Spleen (tissue), 11 donors: ENCODE measurements around the gene CRYBG1. TPM values are rescaled to one million over a fixed set of nuclear protein-coding genes. Genes with fewer than 3 reads are reported as not detected.
"Not testable (repeated sequence)": the region's sequence is repeated elsewhere in the genome, so short reads cannot be mapped to it uniquely, and the experiment has no call there.

ENCODE experiments used
- DNase-seq: peaks from one replicate; pipeline ENCODE4 v3.0.0-alpha.2; 2020
- H3K27ac ChIP-seq, 8 donors: fragments of 200-600 bp; sonication (generic) in 7 of 8; 1 replicate in 4 of 8; 2 replicates in 4 of 8; pipeline versions ENCODE4 v1.5.0 to v1.8.0; 2016 to 2021; ENCODE audit warnings: inconsistent platforms in 4 of 8, mild to moderate bottlenecking in 4 of 8, moderate library complexity in 1 of 8
- H3K27me3 ChIP-seq, 7 donors: fragments of 200-600 bp; sonication (generic) in 6 of 7; replicated peaks in 1 of 7; 1 replicate in 4 of 7; 2 replicates in 3 of 7; pipeline versions ENCODE4 v1.5.0 to v1.8.0; 2016 to 2021; ENCODE audit warnings: inconsistent platforms in 3 of 7, mild to moderate bottlenecking in 1 of 7
- H3K36me3 ChIP-seq, 6 donors: fragments of 200-600 bp; sonication (generic) in 5 of 6; 1 replicate in 4 of 6; 2 replicates in 2 of 6; pipeline versions ENCODE4 v1.5.0 to v1.8.0; 2016 to 2021; ENCODE audit warnings: inconsistent platforms in 2 of 6
- H3K4me1 ChIP-seq, 6 donors: fragments of 200-600 bp; sonication (generic) in 5 of 6; 1 replicate in 3 of 6; 2 replicates in 3 of 6; pipeline versions ENCODE4 v1.5.0 to v1.8.0; 2016 to 2021; ENCODE audit warnings: inconsistent platforms in 3 of 6
- H3K4me3 ChIP-seq, 8 donors: fragments of 200-600 bp; sonication (generic) in 7 of 8; 1 replicate in 4 of 8; 2 replicates in 4 of 8; pipeline versions ENCODE4 v1.5.0 to v1.8.0; 2016 to 2021; ENCODE audit warnings: inconsistent platforms in 4 of 8, mild to moderate bottlenecking in 4 of 8, moderate library complexity in 2 of 8
- H3K9me3 ChIP-seq, 8 donors: fragments of 200-600 bp; sonication (generic) in 7 of 8; 1 replicate in 4 of 8; 2 replicates in 4 of 8; pipeline versions ENCODE4 v1.5.0 to v1.8.0; 2016 to 2021; ENCODE audit warnings: inconsistent platforms in 4 of 8
- CTCF ChIP-seq, 11 experiments: fragments of 200-600 bp in 7 of 11; fragments of 450-650 bp in 4 of 11; sonication (generic) in 4 of 11; IDR thresholded peaks in 8 of 11; conservative IDR thresholded peaks in 3 of 11; 1 replicate in 7 of 11; 2 replicates in 4 of 11; pipeline versions ENCODE4 v1.4.0 to v1.8.0; 2016 to 2021; ENCODE audit warnings: antibody characterized with exemption in 11 of 11, inconsistent platforms in 4 of 11, mild to moderate bottlenecking in 1 of 11
- POLR2A ChIP-seq, 3 donors: fragments of 450-650 bp; IDR thresholded peaks; one replicate each; pipeline ENCODE4 v1.5.1; 2017; ENCODE audit warnings: antibody characterized with exemption in 3 of 3, mild to moderate bottlenecking in 1 of 3
- POLR2AphosphoS5 ChIP-seq, 3 donors: sonication (generic); formaldehyde crosslinking; IDR thresholded peaks; one replicate each; pipeline ENCODE4 v1.5.1; 2017; ENCODE audit warnings: antibody characterized with exemption in 3 of 3
- WGBS, 5 donors: extraction: QIAGEN DNeasy Blood & Tissue Kit in 3 of 5; methylation state at CpG; one replicate each; pipeline versions ENCODE4 v1.1.5 to v1.1.7; 2013 to 2018; 5-methylcytosine and 5-hydroxymethylcytosine counted together
- intact Hi-C: fragments of 100-400 bp; cut with DNase I; formaldehyde crosslinking; loops from one replicate; pipeline ENCODE4 v1.15.0; 2023; ENCODE audit warnings: low total_unique reads
- polyA plus RNA-seq, 3 donors: library from polyadenylated mRNA; stranded (reverse); fragments of 200-250 nt; gene quantifications; one replicate each; pipeline ENCODE4 v1.2.1, GENCODE V29; 2013
- total RNA-seq, 7 donors: library from RNA; depleted of rRNA in 3 of 7; stranded (reverse); fragments of >200 nt in 3 of 7; fragmentation: NEBNext Ultra II Directional in 4 of 7; extraction: Animal tissue kit (Norgen Biotek cat#: 25700) in 4 of 7; gene quantifications; one replicate each; pipeline versions ENCODE4 v1.1.0 to v1.2.1, GENCODE V29; 2016 to 2021
- donor health status: healthy with polysubstance abuse.
- donor health status: DM: no; HTN: no; CAD: no; lungs with moderate emphysema.
- donor health status: DM: no; HTN: no; CAD: no.
- donor health status: Bipolar disorder and iron deficiency.
- donor health status: healthy.
- donor health status: DM: no; HTN: no; CAD: no.
- donor health status: DM: yes; HTN: yes; CAD: no.

CRYBG1 gene
- total and polyA plus RNA-seq, 10 donors, result 5.6 to 39.1 (median 28.1) TPM

- no peak overlapping the region for H3K4me3 ChIP-seq
- no peaks in the 10 kb centered on the region for H3K36me3 ChIP-seq
- TF ChIP-seq POLR2AphosphoS5 (IDR thresholded peaks at IDR 0.05), result no peak
- TF ChIP-seq CTCF (IDR thresholded peaks at IDR 0.05 in 8 of 11, conservative IDR thresholded peaks at IDR 0.05 in 3 of 11), result no peak
- TF ChIP-seq POLR2A (IDR thresholded peaks at IDR 0.05), result no peak
- intact Hi-C loops, result no loop called here
- DNase-seq, result no peak
- no peak overlapping the region for H3K27ac ChIP-seq
- no peaks in the 10 kb centered on the region for H3K4me1 ChIP-seq
- 62 to 76% (median 71%) methylated on average over 3 of the region's 3 CpGs for WGBS, 5 donors
- H3K27me3 ChIP-seq, result peaks cover 0 to 23% (median 4%) of the 10 kb centered on the region in 7 donors
- peaks cover 0 to 3% (median 0%) of the 10 kb centered on the region in 8 donors for H3K9me3 ChIP-seq
Measured at GRCh38 chr6:106398621-106399020, 38.1 kb downstream of the CRYBG1 start.

- not testable (repeated sequence) for DNase-seq
Measured at GRCh38 chr6:106405044-106405443, 44.5 kb downstream of the CRYBG1 start.

GRCh38 chr6:106411056-106411455 lies 50.5 kb downstream of the CRYBG1 start:
- Histone ChIP-seq H3K27me3 (no peaks in the 10 kb centered on the region), H3K9me3 (peaks cover 0 to 17% (median 10%) of the 10 kb centered on the region in 8 donors), H3K4me3 (no peak overlapping the region), H3K27ac (no peak overlapping the region), H3K4me1 (no peaks in the 10 kb centered on the region), H3K36me3 (no peaks in the 10 kb centered on the region)
- WGBS, 5 donors, result 80 to 93% (median 85%) methylated on average over 3 of the region's 3 CpGs
- DNase-seq, result no peak
- intact Hi-C loops, result no loop called here
- TF ChIP-seq CTCF (IDR thresholded peaks at IDR 0.05 in 8 of 11, conservative IDR thresholded peaks at IDR 0.05 in 3 of 11) (no peak), POLR2A (IDR thresholded peaks at IDR 0.05) (no peak), POLR2AphosphoS5 (IDR thresholded peaks at IDR 0.05) (no peak)

More at GRCh38 chr6:106405044-106405443, 44.5 kb downstream of the CRYBG1 start:
- 73 to 91% (median 84%) methylated on average over 3 to 5 of the region's 5 CpGs for WGBS, 5 donors
- Histone ChIP-seq H3K27me3 (peaks cover 0 to 29% (median 4%) of the 10 kb centered on the region in 7 donors), H3K9me3 (peaks cover 0 to 17% (median 11%) of the 10 kb centered on the region in 8 donors)
- H3K27ac ChIP-seq, intact Hi-C loops, H3K4me1 ChIP-seq, H3K4me3 ChIP-seq, H3K36me3 ChIP-seq: not testable (repeated sequence)

GRCh38 chr6:106411643-106412200 lies 51.2 kb downstream of the CRYBG1 start:
- no peak for DNase-seq
- Histone ChIP-seq H3K36me3 (no peaks in the 10 kb centered on the region), H3K4me3 (no peak overlapping the region), H3K4me1 (no peaks in the 10 kb centered on the region), H3K27ac (no peak overlapping the region), H3K9me3 (peaks cover 0 to 16% (median 10%) of the 10 kb centered on the region in 8 donors), H3K27me3 (no peaks in the 10 kb centered on the region)
- TF ChIP-seq POLR2AphosphoS5 (IDR thresholded peaks at IDR 0.05), result no peak
- no peak for TF ChIP-seq CTCF (IDR thresholded peaks at IDR 0.05 in 8 of 11, conservative IDR thresholded peaks at IDR 0.05 in 3 of 11)
- TF ChIP-seq POLR2A (IDR thresholded peaks at IDR 0.05), result no peak
- intact Hi-C loops, result no loop called here
- WGBS, 5 donors, result 82 to 86% (median 83%) methylated on average over 6 of the region's 6 CpGs
